GM21528 (cell line): Measurements from ENCODE around the gene ABCC6.
"Not testable (repeated sequence)": the region's sequence is repeated elsewhere in the genome, so short reads cannot be mapped to it uniquely, and the experiment has no call there.

Experiments
- ATAC-seq: cut with Tn5 transposase; IDR thresholded peaks from one replicate; pipeline ENCODE4 v1.9.1; 2021; ENCODE audit warnings: mild to moderate bottlenecking, moderate library complexity; ENCODE audit not compliant: unreplicated experiment, low FRiP score

Gene ABCC6

GRCh38 chr16:16232692-16233061, 9.4 kb upstream of the ABCC6 start:
- peak; percentile 51 for ATAC-seq

- ATAC-seq: not testable (repeated sequence)
These were observed 458 bp upstream of the ABCC6 start for GRCh38 chr16:16223662-16224241.

GRCh38 chr16:16221382-16221781, 1.9 kb downstream of the ABCC6 start:
- not testable (repeated sequence) for ATAC-seq

- ATAC-seq: not testable (repeated sequence)
These were observed 2.8 kb downstream of the ABCC6 start for GRCh38 chr16:16220449-16220848.

GRCh38 chr16:16218787-16219186, 4.5 kb downstream of the ABCC6 start:
- not testable (repeated sequence) for ATAC-seq

GRCh38 chr16:16218349-16218748, 4.9 kb downstream of the ABCC6 start:
- ATAC-seq: not testable (repeated sequence)

GRCh38 chr16:16213863-16214293, 9.4 kb downstream of the ABCC6 start:
- not testable (repeated sequence) for ATAC-seq

- ATAC-seq: not testable (repeated sequence)
These were observed 11.9 kb downstream of the ABCC6 start for GRCh38 chr16:16211404-16211803.

- not testable (repeated sequence) for ATAC-seq
These were observed 14.8 kb downstream of the ABCC6 start for GRCh38 chr16:16208461-16208860.

GRCh38 chr16:16207787-16208334, 15.4 kb downstream of the ABCC6 start:
- not testable (repeated sequence) for ATAC-seq

- not testable (repeated sequence) for ATAC-seq
These were observed 16.1 kb downstream of the ABCC6 start for GRCh38 chr16:16207097-16207786.

GRCh38 chr16:16205864-16206263, 17.4 kb downstream of the ABCC6 start:
- not testable (repeated sequence) for ATAC-seq

- not testable (repeated sequence) for ATAC-seq
These were observed 18.7 kb downstream of the ABCC6 start for GRCh38 chr16:16204552-16204951.

- not testable (repeated sequence) for ATAC-seq
These were observed 19.8 kb downstream of the ABCC6 start for GRCh38 chr16:16203494-16203893.

- ATAC-seq: not testable (repeated sequence)
These were observed 20.7 kb downstream of the ABCC6 start for GRCh38 chr16:16202400-16203143.

GRCh38 chr16:16201880-16202279, 21.4 kb downstream of the ABCC6 start:
- not testable (repeated sequence) for ATAC-seq

- not testable (repeated sequence) for ATAC-seq
These were observed 22.9 kb downstream of the ABCC6 start for GRCh38 chr16:16200391-16200790.

- ATAC-seq: not testable (repeated sequence)
These were observed 23.9 kb downstream of the ABCC6 start for GRCh38 chr16:16199428-16199827.

GRCh38 chr16:16197966-16198365, 25.3 kb downstream of the ABCC6 start:
- ATAC-seq: no peak

- ATAC-seq: no peak
These were observed 26.0 kb downstream of the ABCC6 start for GRCh38 chr16:16197331-16197730.

GRCh38 chr16:16196099-16196498, 27.2 kb downstream of the ABCC6 start:
- no peak for ATAC-seq
